Mesenchymal stem cell (in vitro differentiated cells and primary cell): ENCODE results near the gene HAGH.

Source experiments
- DNase-seq: peaks from one replicate; pipeline ENCODE4 v3.0.0-alpha.2; 2013
- H2AFZ ChIP-seq: one replicate; pipeline ENCODE4 v1.6.1; 2013; ENCODE audit warnings: low read depth, mild to moderate bottlenecking, control low read depth, inconsistent platforms, low read length, moderate library complexity
- H2AK5ac ChIP-seq: 2 replicates; pipeline ENCODE4 v1.6.1; 2013; ENCODE audit warnings: low read length, moderate library complexity, mild to moderate bottlenecking, inconsistent platforms; ENCODE audit not compliant: severe bottlenecking
- H2BK120ac ChIP-seq: one replicate; pipeline ENCODE4 v1.6.1; 2013; ENCODE audit warnings: low read depth, mild to moderate bottlenecking, inconsistent platforms, low read length, moderate library complexity
- H2BK12ac ChIP-seq, 2 experiments: one replicate each; pipeline ENCODE4 v1.6.1; 2013; ENCODE audit warnings: inconsistent platforms in 2 of 2, low read length in 2 of 2, mild to moderate bottlenecking in 2 of 2, moderate library complexity in 2 of 2, control low read depth in 1 of 2
- H2BK15ac ChIP-seq: one replicate; pipeline ENCODE4 v1.6.1; 2013; ENCODE audit warnings: mild to moderate bottlenecking, low read depth, inconsistent platforms; ENCODE audit not compliant: poor library complexity, severe bottlenecking
- H2BK5ac ChIP-seq: 2 replicates; pipeline ENCODE4 v1.6.1; 2013; ENCODE audit warnings: low read depth, mild to moderate bottlenecking, low read length, control low read depth, inconsistent platforms; ENCODE audit not compliant: poor library complexity, severe bottlenecking
- H3K14ac ChIP-seq, 2 experiments: one replicate each; pipeline ENCODE4 v1.6.1; 2013; ENCODE audit warnings: inconsistent platforms in 2 of 2, low read length in 2 of 2, control low read depth in 1 of 2, mild to moderate bottlenecking in 1 of 2, moderate library complexity in 1 of 2
- H3K18ac ChIP-seq, 2 experiments: one replicate each; pipeline ENCODE4 v1.6.1; 2013; ENCODE audit warnings: inconsistent platforms in 2 of 2, low read length in 2 of 2, control low read depth in 1 of 2, low read depth in 1 of 2, mild to moderate bottlenecking in 1 of 2
- H3K23ac ChIP-seq, 2 experiments: one replicate each; pipeline ENCODE4 v1.6.1; 2013; ENCODE audit warnings: inconsistent platforms in 2 of 2, low read length in 2 of 2, mild to moderate bottlenecking in 2 of 2, moderate library complexity in 2 of 2, control low read depth in 1 of 2
- H3K27ac ChIP-seq: 2 replicates; pipeline ENCODE4 v1.5.1; 2013; ENCODE audit warnings: mild to moderate bottlenecking, moderate library complexity, low read length, control low read depth, inconsistent platforms; ENCODE audit not compliant: poor library complexity, severe bottlenecking
- H3K27me3 ChIP-seq, 2 experiments: 2 replicates each; pipeline versions ENCODE4 v1.6.1 to v1.7.0; 2013; ENCODE audit warnings: low read length in 2 of 2, mild to moderate bottlenecking in 2 of 2, moderate library complexity in 2 of 2, control low read depth in 1 of 2, inconsistent platforms in 1 of 2; ENCODE audit not compliant: control insufficient read depth in 1 of 2, insufficient read depth in 1 of 2
- H3K36me3 ChIP-seq, 2 experiments: 2 replicates each; pipeline versions ENCODE4 v1.6.1 to v1.7.0; 2013; ENCODE audit warnings: low read length in 2 of 2, control low read depth in 1 of 2, inconsistent platforms in 1 of 2, low read depth in 1 of 2, mild to moderate bottlenecking in 1 of 2; ENCODE audit not compliant: insufficient read depth in 2 of 2, control insufficient read depth in 1 of 2
- H3K4ac ChIP-seq, 2 experiments: one replicate each; pipeline ENCODE4 v1.6.1; 2013; ENCODE audit warnings: inconsistent platforms in 2 of 2, low read length in 2 of 2, mild to moderate bottlenecking in 2 of 2, moderate library complexity in 2 of 2, control low read depth in 1 of 2, low read depth in 1 of 2
- H3K4me1 ChIP-seq: 2 replicates; pipeline ENCODE4 v1.6.1; 2013; ENCODE audit warnings: low read depth, low read length, control low read depth; ENCODE audit not compliant: control insufficient read depth, insufficient read depth
- H3K4me2 ChIP-seq: 2 replicates; pipeline ENCODE4 v1.6.1; 2013; ENCODE audit warnings: low read length, mild to moderate bottlenecking, inconsistent platforms; ENCODE audit not compliant: poor library complexity, severe bottlenecking
- H3K4me3 ChIP-seq, 2 experiments: 2 replicates each; pipeline versions ENCODE4 v1.5.1 to v1.7.0; 2013; ENCODE audit warnings: low read length in 2 of 2, mild to moderate bottlenecking in 2 of 2, control low read depth in 1 of 2, low read depth in 1 of 2; ENCODE audit not compliant: insufficient read depth in 1 of 2
- H3K79me1 ChIP-seq: replicated peaks from 2 replicates; pipeline ENCODE4 v1.6.1; 2013; ENCODE audit warnings: mild to moderate bottlenecking, control low read depth, low read length, inconsistent platforms; ENCODE audit not compliant: poor library complexity, severe bottlenecking
- H3K9ac ChIP-seq: 2 replicates; pipeline ENCODE4 v1.7.0; 2013; ENCODE audit warnings: mild to moderate bottlenecking, low read length, moderate library complexity
- H3K9me3 ChIP-seq: 2 replicates; pipeline ENCODE4 v1.7.0; 2013; ENCODE audit warnings: mild to moderate bottlenecking, low read length; ENCODE audit not compliant: control insufficient read depth
- H4K8ac ChIP-seq: one replicate; pipeline ENCODE4 v1.6.1; 2013; ENCODE audit warnings: inconsistent platforms, mild to moderate bottlenecking, low read length, moderate library complexity
- H4K91ac ChIP-seq: one replicate; pipeline ENCODE4 v1.6.1; 2013; ENCODE audit warnings: mild to moderate bottlenecking, low read length, inconsistent platforms
- WGBS: methylation state at CpG from one replicate; pipeline ENCODE4 v1.1.7; 2013; ENCODE audit warnings: mixed read lengths; 5-methylcytosine and 5-hydroxymethylcytosine counted together

Gene HAGH

GRCh38 chr16:1785846-1786170 is 40.8 kb downstream of the HAGH start:
- Histone ChIP-seq H3K27ac (no peak overlapping the region), H2BK12ac (no peak overlapping the region), H2BK120ac (no peak overlapping the region), H3K79me1 (peaks cover 46% of the 10 kb centered on the region), H3K9ac (no peak overlapping the region), H3K27me3 (no peaks in the 10 kb centered on the region), H3K18ac (no peak overlapping the region), H3K4ac (no peak overlapping the region), H3K23ac (no peak overlapping the region), H3K9me3 (no peaks in the 10 kb centered on the region), H4K8ac (no peak overlapping the region), H4K91ac (no peak overlapping the region), H2BK5ac (no peak overlapping the region), H2AK5ac (no peak overlapping the region), H2BK15ac (no peak overlapping the region), H3K4me2 (no peak overlapping the region), H2AFZ (no peak overlapping the region), H3K14ac (no peak overlapping the region), H3K4me1 (peaks cover 15% of the 10 kb centered on the region), H3K36me3 (peaks cover 24 to 64% of the 10 kb centered on the region in 2 experiments), H3K4me3 (no peak overlapping the region)
- no peak for DNase-seq
- 95% methylated on average over 14 of the region's 14 CpGs for WGBS

GRCh38 chr16:1784977-1785845 is 41.4 kb downstream of the HAGH start:
- Histone ChIP-seq H3K18ac (no peak overlapping the region), H2BK5ac (no peak overlapping the region), H3K4me2 (no peak overlapping the region), H3K79me1 (peaks cover 45% of the 10 kb centered on the region), H3K23ac (no peak overlapping the region), H3K27me3 (no peaks in the 10 kb centered on the region), H3K36me3 (peaks cover 30 to 62% of the 10 kb centered on the region in 2 experiments), H3K9ac (no peak overlapping the region), H2BK12ac (no peak overlapping the region), H4K8ac (no peak overlapping the region), H2BK120ac (no peak overlapping the region), H3K27ac (no peak overlapping the region), H4K91ac (no peak overlapping the region), H3K9me3 (no peaks in the 10 kb centered on the region), H3K4ac (no peak overlapping the region), H2AK5ac (no peak overlapping the region), H3K4me1 (peaks cover 15% of the 10 kb centered on the region), H3K14ac (no peak overlapping the region), H2AFZ (no peak overlapping the region), H3K4me3 (no peak overlapping the region), H2BK15ac (no peak overlapping the region)
- 95% methylated on average over 23 of the region's 26 CpGs for WGBS
- no peak for DNase-seq

GRCh38 chr16:1782408-1783264 is 44.0 kb downstream of the HAGH start, which contains the start of the genes NUBP2 and SPSB3:
Gene NUBP2 (plus strand): TSS chr16:1782960. CDS start chr16:1783021, 61 bp downstream.
Gene SPSB3 (minus strand): TSS chr16:1782571. CDS start chr16:1781483, 1,088 bp downstream.
- H2BK15ac ChIP-seq, result no peak within 1 kb of the TSS
- peak within 1 kb of the TSS; percentile 33 to 46 for H3K18ac ChIP-seq
- no peak within 1 kb of the TSS for H3K23ac ChIP-seq
- no peak within 1 kb of the TSS for H2AK5ac ChIP-seq
- peak within 1 kb of the TSS; percentile 48 for H4K8ac ChIP-seq
- no peak within 1 kb of the TSS for H2BK5ac ChIP-seq
- no peak within 1 kb of the TSS for H2BK120ac ChIP-seq
- H3K9me3 ChIP-seq, result no peaks in the 10 kb centered on the region
- H2AFZ ChIP-seq, result peak within 1 kb of the TSS; percentile 62
- H3K36me3 ChIP-seq, result peaks cover 36 to 63% of the 10 kb centered on the region in 2 experiments
- H3K4me2 ChIP-seq, result peak within 1 kb of the TSS; percentile 93
- H3K27ac ChIP-seq, result no peak within 1 kb of the TSS
- no peaks in the 10 kb centered on the region for H3K27me3 ChIP-seq
- H3K4me1 ChIP-seq, result peaks cover 36% of the 10 kb centered on the region
- peak within 1 kb of the TSS; percentile 90 for H3K9ac ChIP-seq
- peak within 1 kb of the TSS in 1 of 2 experiments; percentile 31 for H3K14ac ChIP-seq
- peak within 1 kb of the TSS; percentile 48 to 59 for H3K4ac ChIP-seq
- H3K79me1 ChIP-seq, result peaks cover 43% of the 10 kb centered on the region
- DNase-seq, result peak; percentile 100
- no peak within 1 kb of the TSS for H2BK12ac ChIP-seq
- WGBS, result under 1% methylated on average over 97 of the region's 102 CpGs
- peak within 1 kb of the TSS; percentile 14 for H4K91ac ChIP-seq
- H3K4me3 ChIP-seq, result peak within 1 kb of the TSS; percentile 87 to 94
